Astrocyte of the hippocampus (primary cell): Measurements from ENCODE around the gene LRRC74B.
"Not testable (repeated sequence)": the region's sequence is repeated elsewhere in the genome, so short reads cannot be mapped to it uniquely, and the experiment has no call there.

Experiments
- DNase-seq: peaks from one replicate; pipeline ENCODE4 v3.0.0; 2011; ENCODE audit warnings: low read depth, low spot score

The LRRC74B gene

GRCh38 chr22:21031545-21032036, 14.2 kb upstream of the LRRC74B start:
- DNase-seq = no peak

- DNase-seq = no peak
Observed at GRCh38 chr22:21032037-21032867, 13.5 kb upstream of the LRRC74B start, which contains the start of gene SLC7A4. SLC7A4 (minus strand) TSS chr22:21032561; CDS start chr22:21031812, 749 bp downstream.

GRCh38 chr22:21032868-21033688, 12.7 kb upstream of the LRRC74B start:
- no peak for DNase-seq

GRCh38 chr22:21033895-21034294, 11.9 kb upstream of the LRRC74B start:
- DNase-seq = no peak

- DNase-seq = no peak
Observed at GRCh38 chr22:21034989-21035388, 10.8 kb upstream of the LRRC74B start.

- peak; percentile 26 for DNase-seq
Observed at GRCh38 chr22:21038405-21038804, 7.3 kb upstream of the LRRC74B start.

GRCh38 chr22:21039158-21039557, 6.6 kb upstream of the LRRC74B start:
- not testable (repeated sequence) for DNase-seq

GRCh38 chr22:21041937-21042336, 3.8 kb upstream of the LRRC74B start:
- DNase-seq = no peak

GRCh38 chr22:21042978-21043859, 2.5 kb upstream of the LRRC74B start:
- no peak for DNase-seq

GRCh38 chr22:21043860-21044535, 1.7 kb upstream of the LRRC74B start:
- no peak for DNase-seq

- DNase-seq = peak; percentile 69
Observed at GRCh38 chr22:21044931-21045584, 688 bp upstream of the LRRC74B start.

GRCh38 chr22:21047035-21047661, 1.4 kb downstream of the LRRC74B start:
- DNase-seq = no peak

- no peak for DNase-seq
Observed at GRCh38 chr22:21047730-21048129, 2.0 kb downstream of the LRRC74B start.

GRCh38 chr22:21048448-21048847, 2.7 kb downstream of the LRRC74B start:
- not testable (repeated sequence) for DNase-seq

- DNase-seq = not testable (repeated sequence)
Observed at GRCh38 chr22:21048965-21049364, 3.2 kb downstream of the LRRC74B start.

GRCh38 chr22:21051145-21051830, 5.5 kb downstream of the LRRC74B start:
- no peak for DNase-seq

- no peak for DNase-seq
Observed at GRCh38 chr22:21051831-21052400, 6.2 kb downstream of the LRRC74B start.

GRCh38 chr22:21052715-21053459, 7.1 kb downstream of the LRRC74B start:
- DNase-seq = no peak
